ENCODE results near the gene MAP4. TPM values are rescaled to one million over a fixed set of nuclear protein-coding genes. Genes with fewer than 3 reads are reported as not detected.

MAP4 gene
- total and polyA plus RNA-seq, 2 of the 13 experiments (the other 11 are each of a cell fraction or from before 2014, with no cell fraction given): 33.1 to 38.7 TPM

- TF ChIP-seq TP53 (CRISPR knock-in tag; conservative IDR thresholded peaks at IDR 0.05) (no peak), TRIM22 (IDR thresholded peaks at IDR 0.05) (no peak), MAX (IDR thresholded peaks at IDR 0.05) (no peak; the same call in 1 of the 2 replicates), PAXIP1 (CRISPR knock-in tag; conservative IDR thresholded peaks at IDR 0.05) (no peak), HNRNPLL (IDR thresholded peaks at IDR 0.05; ENCODE audit: low read depth, low read length, poor library complexity, severe bottlenecking) (peak; percentile 49), ZFY (CRISPR knock-in tag; IDR thresholded peaks at IDR 0.05) (peak; percentile 51; the same call in 1 of the 2 replicates), RNF219 (CRISPR knock-in tag; IDR thresholded peaks at IDR 0.05) (no peak), ZSCAN29 (CRISPR knock-in tag; conservative IDR thresholded peaks at IDR 0.05) (no peak), ZNF770 (CRISPR knock-in tag; IDR thresholded peaks at IDR 0.05) (peak; percentile 99), ZBTB34 (CRISPR knock-in tag; IDR thresholded peaks at IDR 0.05) (no peak), ZNF335 (CRISPR knock-in tag; IDR thresholded peaks at IDR 0.05) (no peak), MEF2D (CRISPR knock-in tag; IDR thresholded peaks at IDR 0.05) (0 out of 2 replicates have a peak, but pooled peaks have one; percentile 2), KAT2B (IDR thresholded peaks at IDR 0.05; ENCODE audit: borderline replicate concordance, low read depth, low read length) (no peak), PRDM4 (CRISPR knock-in tag; IDR thresholded peaks at IDR 0.05; ENCODE audit: borderline replicate concordance) (no peak), BRD4 (CRISPR knock-in tag; IDR thresholded peaks at IDR 0.05) (no peak), SSRP1 (CRISPR knock-in tag; IDR thresholded peaks at IDR 0.05) (no peak)
Observed at GRCh38 chr3:47803480-47804025, 212.7 kb downstream of the MAP4 start (continued).
